Measurements from ENCODE around the gene B4GALT7.

- TF ChIP-seq CTCF (IDR thresholded peaks at IDR 0.05) (no peak), EZH2 (IDR thresholded peaks at IDR 0.05) (no peak), EZH2phosphoT487 (IDR thresholded peaks at IDR 0.05) (no peak)
Measured at GRCh38 chr5:177590406-177590805, 9.5 kb upstream of the B4GALT7 start.

All from neural progenitor cell (in vitro differentiated cells).